ENCODE results near the gene SGTB. TPM values are rescaled to one million over a fixed set of nuclear protein-coding genes. Genes with fewer than 3 reads are reported as not detected.

SGTB gene
- total RNA-seq, 1 donor from 2014 or later = 31.7 TPM

- no peaks in the 10 kb centered on the region for H3K36me3 ChIP-seq (ENCODE audit: insufficient read depth, low read length)
- peak; percentile 7 for DNase-seq (ENCODE audit: low read depth)
- Mint-ChIP-seq H3K36me3 (ENCODE audit: low read depth, unreplicated experiment) (no peaks in the 10 kb centered on the region), H3K4me3 (ENCODE audit: unreplicated experiment) (no peak overlapping the region), H3K4me1 (ENCODE audit: low read depth, unreplicated experiment) (peaks cover 4% of the 10 kb centered on the region), H3K27ac (ENCODE audit: unreplicated experiment) (no peak overlapping the region), H3K9me3 (ENCODE audit: unreplicated experiment) (peaks cover 2% of the 10 kb centered on the region), H3K27me3 (ENCODE audit: low read depth, unreplicated experiment) (no peaks in the 10 kb centered on the region)
- H3K9me3 ChIP-seq (ENCODE audit: insufficient read depth, low read depth, low read length) = no peaks in the 10 kb centered on the region
- TF ChIP-seq CTCF (IDR thresholded peaks at IDR 0.05; ENCODE audit: insufficient read depth, low read depth, low read length) (no peak), EZH2 (IDR thresholded peaks at IDR 0.05; ENCODE audit: insufficient read depth, low read length) (no peak)
- FAIRE-seq = no peak
- no peak overlapping the region for H3K4me3 ChIP-seq (ENCODE audit: insufficient read depth, low read depth, low read length)
- no peaks in the 10 kb centered on the region for H3K4me1 ChIP-seq (ENCODE audit: insufficient read depth, low read length)
- no peak overlapping the region for H3K27ac ChIP-seq (ENCODE audit: low read depth, low read length)
- no peak overlapping the region for H3K4me2 ChIP-seq (ENCODE audit: low read length)
- H4K20me1 ChIP-seq (ENCODE audit: insufficient read depth, low read length) = peaks cover 28% of the 10 kb centered on the region
- H3K79me2 ChIP-seq (ENCODE audit: insufficient read depth, low read length) = peaks cover 74% of the 10 kb centered on the region
- no peak overlapping the region for H2AFZ ChIP-seq (ENCODE audit: low read depth, low read length)
- no peaks in the 10 kb centered on the region for H3K27me3 ChIP-seq (ENCODE audit: insufficient read depth, low read length)
- no peak overlapping the region for H3K9ac ChIP-seq (ENCODE audit: low read length)
Measured at GRCh38 chr5:65730910-65731309, 9.0 kb upstream of the SGTB start.

- Histone ChIP-seq H3K36me3 (ENCODE audit: insufficient read depth, low read length) (no peaks in the 10 kb centered on the region), H3K9ac (ENCODE audit: low read length) (no peak overlapping the region), H3K27me3 (ENCODE audit: insufficient read depth, low read length) (no peaks in the 10 kb centered on the region), H3K4me1 (ENCODE audit: insufficient read depth, low read length) (no peaks in the 10 kb centered on the region), H2AFZ (ENCODE audit: low read depth, low read length) (no peak overlapping the region), H3K4me2 (ENCODE audit: low read length) (peak overlapping the region; percentile 3), H3K9me3 (ENCODE audit: insufficient read depth, low read depth, low read length) (no peaks in the 10 kb centered on the region), H3K4me3 (ENCODE audit: insufficient read depth, low read depth, low read length) (no peak overlapping the region), H3K27ac (ENCODE audit: low read depth, low read length) (no peak overlapping the region), H4K20me1 (ENCODE audit: insufficient read depth, low read length) (peaks cover 15% of the 10 kb centered on the region), H3K79me2 (ENCODE audit: insufficient read depth, low read length) (peaks cover 79% of the 10 kb centered on the region)
- Mint-ChIP-seq H3K9me3 (ENCODE audit: unreplicated experiment) (peaks cover 2% of the 10 kb centered on the region), H3K4me1 (ENCODE audit: low read depth, unreplicated experiment) (peaks cover 15% of the 10 kb centered on the region), H3K27ac (ENCODE audit: unreplicated experiment) (no peak overlapping the region), H3K27me3 (ENCODE audit: low read depth, unreplicated experiment) (no peaks in the 10 kb centered on the region), H3K36me3 (ENCODE audit: low read depth, unreplicated experiment) (no peaks in the 10 kb centered on the region), H3K4me3 (ENCODE audit: unreplicated experiment) (no peak overlapping the region)
- no peak for TF ChIP-seq CTCF (IDR thresholded peaks at IDR 0.05; ENCODE audit: insufficient read depth, low read depth, low read length)
- DNase-seq (ENCODE audit: low read depth) (peak; percentile 30), FAIRE-seq (no peak)
Measured at GRCh38 chr5:65728218-65728617, 6.3 kb upstream of the SGTB start.

- Histone ChIP-seq H3K36me3 (ENCODE audit: insufficient read depth, low read length) (no peaks in the 10 kb centered on the region), H3K4me1 (ENCODE audit: insufficient read depth, low read length) (no peaks in the 10 kb centered on the region), H3K9me3 (ENCODE audit: insufficient read depth, low read depth, low read length) (no peaks in the 10 kb centered on the region), H3K79me2 (ENCODE audit: insufficient read depth, low read length) (peaks cover 85% of the 10 kb centered on the region), H3K9ac (ENCODE audit: low read length) (no peak overlapping the region), H3K27me3 (ENCODE audit: insufficient read depth, low read length) (no peaks in the 10 kb centered on the region), H4K20me1 (ENCODE audit: insufficient read depth, low read length) (peaks cover 15% of the 10 kb centered on the region), H3K27ac (ENCODE audit: low read depth, low read length) (no peak overlapping the region), H2AFZ (ENCODE audit: low read depth, low read length) (no peak overlapping the region), H3K4me2 (ENCODE audit: low read length) (no peak overlapping the region), H3K4me3 (ENCODE audit: insufficient read depth, low read depth, low read length) (no peak overlapping the region)
- TF ChIP-seq CTCF (IDR thresholded peaks at IDR 0.05; ENCODE audit: insufficient read depth, low read depth, low read length) = no peak
- no peak for TF ChIP-seq EZH2 (IDR thresholded peaks at IDR 0.05; ENCODE audit: insufficient read depth, low read length)
- FAIRE-seq = no peak
- Mint-ChIP-seq H3K27ac (ENCODE audit: unreplicated experiment) (no peak overlapping the region), H3K4me1 (ENCODE audit: low read depth, unreplicated experiment) (peaks cover 19% of the 10 kb centered on the region), H3K9me3 (ENCODE audit: unreplicated experiment) (peaks cover 2% of the 10 kb centered on the region), H3K4me3 (ENCODE audit: unreplicated experiment) (no peak overlapping the region), H3K27me3 (ENCODE audit: low read depth, unreplicated experiment) (no peaks in the 10 kb centered on the region), H3K36me3 (ENCODE audit: low read depth, unreplicated experiment) (no peaks in the 10 kb centered on the region)
- DNase-seq (ENCODE audit: low read depth) = no peak
Measured at GRCh38 chr5:65727491-65728156, 5.7 kb upstream of the SGTB start.

All from astrocyte (in vitro differentiated cells and primary cell).